Measurements from ENCODE around the gene HTRA2.

GRCh38 chr2:74524005-74524404 is 5.7 kb upstream of the HTRA2 start:
- TF ChIP-seq, protein P1, sequence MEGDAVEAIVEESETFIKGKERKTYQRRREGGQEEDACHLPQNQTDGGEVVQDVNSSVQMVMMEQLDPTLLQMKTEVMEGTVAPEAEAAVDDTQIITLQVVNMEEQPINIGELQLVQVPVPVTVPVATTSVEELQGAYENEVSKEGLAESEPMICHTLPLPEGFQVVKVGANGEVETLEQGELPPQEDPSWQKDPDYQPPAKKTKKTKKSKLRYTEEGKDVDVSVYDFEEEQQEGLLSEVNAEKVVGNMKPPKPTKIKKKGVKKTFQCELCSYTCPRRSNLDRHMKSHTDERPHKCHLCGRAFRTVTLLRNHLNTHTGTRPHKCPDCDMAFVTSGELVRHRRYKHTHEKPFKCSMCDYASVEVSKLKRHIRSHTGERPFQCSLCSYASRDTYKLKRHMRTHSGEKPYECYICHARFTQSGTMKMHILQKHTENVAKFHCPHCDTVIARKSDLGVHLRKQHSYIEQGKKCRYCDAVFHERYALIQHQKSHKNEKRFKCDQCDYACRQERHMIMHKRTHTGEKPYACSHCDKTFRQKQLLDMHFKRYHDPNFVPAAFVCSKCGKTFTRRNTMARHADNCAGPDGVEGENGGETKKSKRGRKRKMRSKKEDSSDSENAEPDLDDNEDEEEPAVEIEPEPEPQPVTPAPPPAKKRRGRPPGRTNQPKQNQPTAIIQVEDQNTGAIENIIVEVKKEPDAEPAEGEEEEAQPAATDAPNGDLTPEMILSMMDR (IDR thresholded peaks at IDR 0.05) = no peak
- TF ChIP-seq POLR2A (IDR thresholded peaks at IDR 0.05) = no peak
